ENCODE measurements around the gene NFKBIZ.

Gene NFKBIZ

GRCh38 chr3:101838691-101839090 lies 10.6 kb upstream of the NFKBIZ start:
- Histone ChIP-seq H3K27me3 (ENCODE audit: control insufficient read depth, insufficient read depth, low read length) (no peaks in the 10 kb centered on the region), H3K4me1 (ENCODE audit: control insufficient read depth, insufficient read depth, low read length) (peaks cover 19% of the 10 kb centered on the region), H3K27ac (ENCODE audit: low read depth, low read length) (no peak overlapping the region), H3K9me3 (ENCODE audit: control insufficient read depth, insufficient read depth, low read depth, low read length) (no peaks in the 10 kb centered on the region), H3K36me3 (ENCODE audit: control insufficient read depth, insufficient read depth, low read length) (no peaks in the 10 kb centered on the region), H3K9ac (ENCODE audit: low read length) (no peak overlapping the region), H3K4me3 (ENCODE audit: low read depth, low read length) (no peak overlapping the region)

GRCh38 chr3:101840066-101840465 lies 9.2 kb upstream of the NFKBIZ start:
- Histone ChIP-seq H3K4me3 (ENCODE audit: low read depth, low read length) (no peak overlapping the region), H3K36me3 (ENCODE audit: control insufficient read depth, insufficient read depth, low read length) (no peaks in the 10 kb centered on the region), H3K9me3 (ENCODE audit: control insufficient read depth, insufficient read depth, low read depth, low read length) (no peaks in the 10 kb centered on the region), H3K9ac (ENCODE audit: low read length) (no peak overlapping the region), H3K4me1 (ENCODE audit: control insufficient read depth, insufficient read depth, low read length) (peaks cover 19% of the 10 kb centered on the region), H3K27ac (ENCODE audit: low read depth, low read length) (no peak overlapping the region), H3K27me3 (ENCODE audit: control insufficient read depth, insufficient read depth, low read length) (no peaks in the 10 kb centered on the region)

DNA sequence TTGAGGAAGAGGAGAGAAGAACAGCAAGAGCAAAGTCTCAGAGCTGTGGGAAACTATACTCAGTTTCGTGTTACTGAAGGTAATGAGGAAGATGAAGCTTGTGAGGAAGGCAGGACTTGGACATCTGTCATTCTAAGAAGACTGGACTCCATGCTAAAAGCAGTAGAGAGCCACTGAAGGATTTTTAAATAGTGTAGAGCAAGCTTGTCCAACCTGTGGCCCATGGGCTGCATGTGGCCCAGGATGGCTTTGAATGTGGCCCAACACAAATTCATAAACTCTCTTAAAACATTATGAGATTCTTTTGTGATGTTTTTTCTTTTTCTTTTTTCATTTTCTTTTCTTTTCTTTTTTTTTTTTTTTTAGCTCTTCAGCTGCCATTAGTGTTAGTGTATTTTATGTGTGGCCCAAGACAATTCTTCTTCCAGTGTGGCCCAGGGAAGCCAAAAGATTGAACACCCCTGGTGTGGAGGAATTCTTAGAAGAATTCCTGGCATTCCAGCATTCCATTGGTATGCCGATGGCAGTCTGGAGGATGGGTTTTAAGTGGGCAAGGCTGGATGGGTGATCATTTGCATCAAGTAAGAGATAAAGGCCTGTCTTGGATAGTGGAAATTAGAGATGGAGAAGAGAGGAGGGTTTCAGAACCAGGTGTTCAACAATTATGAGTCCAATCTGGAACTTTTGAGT lies 6.9 kb upstream of the NFKBIZ start:
- Histone ChIP-seq H3K36me3 (ENCODE audit: control insufficient read depth, insufficient read depth, low read length) (no peaks in the 10 kb centered on the region), H3K27ac (ENCODE audit: low read depth, low read length) (peak overlapping the region; percentile 85), H3K4me1 (ENCODE audit: control insufficient read depth, insufficient read depth, low read length) (peaks cover 23% of the 10 kb centered on the region), H3K9me3 (ENCODE audit: control insufficient read depth, insufficient read depth, low read depth, low read length) (no peaks in the 10 kb centered on the region), H3K4me3 (ENCODE audit: low read depth, low read length) (no peak overlapping the region), H3K27me3 (ENCODE audit: control insufficient read depth, insufficient read depth, low read length) (no peaks in the 10 kb centered on the region), H3K9ac (ENCODE audit: low read length) (peak overlapping the region; percentile 66)

DNA sequence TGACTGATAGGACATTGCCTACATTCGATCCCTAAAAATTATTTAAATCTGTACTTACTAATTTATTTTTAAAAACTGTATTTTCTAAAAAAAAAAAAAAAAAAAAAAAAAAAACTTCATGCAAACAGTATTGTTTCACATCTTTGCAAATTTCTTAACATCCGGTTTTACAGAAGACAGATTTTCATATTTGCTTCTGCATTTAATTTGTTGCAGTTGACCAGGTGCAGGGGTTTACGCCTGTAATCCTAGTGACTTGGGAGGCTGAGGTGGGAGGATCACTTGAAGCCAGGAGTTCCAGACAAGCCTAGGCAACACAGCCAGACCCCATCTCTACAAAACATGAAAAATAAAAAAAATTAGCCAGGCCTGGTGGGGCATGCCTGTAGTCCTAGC lies 6.4 kb upstream of the NFKBIZ start:
- H3K9me3 ChIP-seq (ENCODE audit: control insufficient read depth, insufficient read depth, low read depth, low read length): no peaks in the 10 kb centered on the region
- H3K4me3 ChIP-seq (ENCODE audit: low read depth, low read length): no peak overlapping the region
- peaks cover 27% of the 10 kb centered on the region for H3K4me1 ChIP-seq (ENCODE audit: control insufficient read depth, insufficient read depth, low read length)
- no peaks in the 10 kb centered on the region for H3K27me3 ChIP-seq (ENCODE audit: control insufficient read depth, insufficient read depth, low read length)
- no peaks in the 10 kb centered on the region for H3K36me3 ChIP-seq (ENCODE audit: control insufficient read depth, insufficient read depth, low read length)
- H3K9ac ChIP-seq (ENCODE audit: low read length): no peak overlapping the region
- peak overlapping the region; percentile 52; the same call in 1 of the 2 replicates for H3K27ac ChIP-seq (ENCODE audit: low read depth, low read length)

DNA sequence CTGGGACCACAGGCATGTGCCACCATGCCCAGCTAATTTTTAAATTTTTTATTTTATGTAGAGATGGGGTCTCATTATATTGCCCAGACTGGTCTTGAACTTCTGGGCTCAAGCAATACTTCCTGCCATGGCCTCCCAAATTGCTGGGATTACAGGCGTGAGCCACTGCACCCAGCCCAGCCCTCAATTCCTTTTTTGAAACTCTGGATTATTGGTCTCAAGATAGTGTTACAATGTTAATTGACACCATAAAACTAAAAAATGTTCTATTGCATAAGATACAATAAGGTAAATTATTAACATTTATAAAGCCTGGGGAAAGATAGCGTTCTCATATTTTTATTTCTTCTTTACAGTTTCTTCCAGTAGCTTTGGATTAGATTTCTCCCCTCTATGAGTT lies 3.9 kb upstream of the NFKBIZ start:
- H3K27ac ChIP-seq (ENCODE audit: low read depth, low read length): no peak overlapping the region
- no peaks in the 10 kb centered on the region for H3K36me3 ChIP-seq (ENCODE audit: control insufficient read depth, insufficient read depth, low read length)
- peaks cover 35% of the 10 kb centered on the region for H3K4me1 ChIP-seq (ENCODE audit: control insufficient read depth, insufficient read depth, low read length)
- no peaks in the 10 kb centered on the region for H3K9me3 ChIP-seq (ENCODE audit: control insufficient read depth, insufficient read depth, low read depth, low read length)
- no peaks in the 10 kb centered on the region for H3K27me3 ChIP-seq (ENCODE audit: control insufficient read depth, insufficient read depth, low read length)
- no peak overlapping the region for H3K9ac ChIP-seq (ENCODE audit: low read length)
- no peak overlapping the region for H3K4me3 ChIP-seq (ENCODE audit: low read depth, low read length)

DNA sequence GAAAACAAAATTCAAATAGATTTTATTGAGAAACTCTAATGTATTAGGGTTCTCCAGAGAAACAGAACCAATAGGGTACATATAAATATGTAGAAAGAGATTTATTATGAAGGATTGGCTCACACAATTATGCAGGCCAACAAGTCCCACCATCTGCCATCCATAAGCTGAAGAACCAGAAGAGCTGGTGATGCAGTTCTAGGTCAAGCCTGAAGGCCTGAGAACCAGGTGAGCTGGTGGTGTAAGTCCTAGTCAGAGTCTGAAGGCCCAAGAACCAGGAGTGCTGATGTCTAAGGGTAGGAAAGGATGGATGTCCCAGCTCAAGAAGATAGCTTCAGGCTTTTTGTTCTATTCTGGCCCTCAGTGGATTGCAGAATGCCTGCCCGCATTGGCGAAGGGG lies 2.6 kb upstream of the NFKBIZ start:
- H3K27ac ChIP-seq (ENCODE audit: low read depth, low read length): no peak overlapping the region
- no peak overlapping the region for H3K4me3 ChIP-seq (ENCODE audit: low read depth, low read length)
- no peak overlapping the region for H3K9ac ChIP-seq (ENCODE audit: low read length)
- peaks cover 2% of the 10 kb centered on the region for H3K36me3 ChIP-seq (ENCODE audit: control insufficient read depth, insufficient read depth, low read length)
- H3K4me1 ChIP-seq (ENCODE audit: control insufficient read depth, insufficient read depth, low read length): peaks cover 35% of the 10 kb centered on the region
- H3K27me3 ChIP-seq (ENCODE audit: control insufficient read depth, insufficient read depth, low read length): no peaks in the 10 kb centered on the region
- no peaks in the 10 kb centered on the region for H3K9me3 ChIP-seq (ENCODE audit: control insufficient read depth, insufficient read depth, low read depth, low read length)

GRCh38 chr3:101847328-101847727 lies 2.0 kb upstream of the NFKBIZ start:
- no peak overlapping the region for H3K27ac ChIP-seq (ENCODE audit: low read depth, low read length)
- peaks cover 8% of the 10 kb centered on the region for H3K36me3 ChIP-seq (ENCODE audit: control insufficient read depth, insufficient read depth, low read length)
- H3K4me3 ChIP-seq (ENCODE audit: low read depth, low read length): no peak overlapping the region
- H3K9me3 ChIP-seq (ENCODE audit: control insufficient read depth, insufficient read depth, low read depth, low read length): no peaks in the 10 kb centered on the region
- H3K4me1 ChIP-seq (ENCODE audit: control insufficient read depth, insufficient read depth, low read length): peaks cover 29% of the 10 kb centered on the region
- no peak overlapping the region for H3K9ac ChIP-seq (ENCODE audit: low read length)
- H3K27me3 ChIP-seq (ENCODE audit: control insufficient read depth, insufficient read depth, low read length): no peaks in the 10 kb centered on the region

GRCh38 chr3:101848326-101848725 lies 988 bp upstream of the NFKBIZ start:
- H3K9me3 ChIP-seq (ENCODE audit: control insufficient read depth, insufficient read depth, low read depth, low read length): no peaks in the 10 kb centered on the region
- peak overlapping the region; percentile 41 for H3K27ac ChIP-seq (ENCODE audit: low read depth, low read length)
- peaks cover 18% of the 10 kb centered on the region for H3K36me3 ChIP-seq (ENCODE audit: control insufficient read depth, insufficient read depth, low read length)
- H3K4me1 ChIP-seq (ENCODE audit: control insufficient read depth, insufficient read depth, low read length): peaks cover 21% of the 10 kb centered on the region
- no peaks in the 10 kb centered on the region for H3K27me3 ChIP-seq (ENCODE audit: control insufficient read depth, insufficient read depth, low read length)
- H3K4me3 ChIP-seq (ENCODE audit: low read depth, low read length): peak overlapping the region; percentile 94
- H3K9ac ChIP-seq (ENCODE audit: low read length): peak overlapping the region; percentile 80

- peak overlapping the region; percentile 84 for H3K9ac ChIP-seq (ENCODE audit: low read length)
- no peaks in the 10 kb centered on the region for H3K27me3 ChIP-seq (ENCODE audit: control insufficient read depth, insufficient read depth, low read length)
- H3K27ac ChIP-seq (ENCODE audit: low read depth, low read length): peak overlapping the region; percentile 41
- H3K36me3 ChIP-seq (ENCODE audit: control insufficient read depth, insufficient read depth, low read length): peaks cover 33% of the 10 kb centered on the region
- peaks cover 20% of the 10 kb centered on the region for H3K4me1 ChIP-seq (ENCODE audit: control insufficient read depth, insufficient read depth, low read length)
- peak overlapping the region; percentile 94 for H3K4me3 ChIP-seq (ENCODE audit: low read depth, low read length)
- no peaks in the 10 kb centered on the region for H3K9me3 ChIP-seq (ENCODE audit: control insufficient read depth, insufficient read depth, low read depth, low read length)
Observed at GRCh38 chr3:101849714-101850245, 466 bp downstream of the NFKBIZ start.

DNA sequence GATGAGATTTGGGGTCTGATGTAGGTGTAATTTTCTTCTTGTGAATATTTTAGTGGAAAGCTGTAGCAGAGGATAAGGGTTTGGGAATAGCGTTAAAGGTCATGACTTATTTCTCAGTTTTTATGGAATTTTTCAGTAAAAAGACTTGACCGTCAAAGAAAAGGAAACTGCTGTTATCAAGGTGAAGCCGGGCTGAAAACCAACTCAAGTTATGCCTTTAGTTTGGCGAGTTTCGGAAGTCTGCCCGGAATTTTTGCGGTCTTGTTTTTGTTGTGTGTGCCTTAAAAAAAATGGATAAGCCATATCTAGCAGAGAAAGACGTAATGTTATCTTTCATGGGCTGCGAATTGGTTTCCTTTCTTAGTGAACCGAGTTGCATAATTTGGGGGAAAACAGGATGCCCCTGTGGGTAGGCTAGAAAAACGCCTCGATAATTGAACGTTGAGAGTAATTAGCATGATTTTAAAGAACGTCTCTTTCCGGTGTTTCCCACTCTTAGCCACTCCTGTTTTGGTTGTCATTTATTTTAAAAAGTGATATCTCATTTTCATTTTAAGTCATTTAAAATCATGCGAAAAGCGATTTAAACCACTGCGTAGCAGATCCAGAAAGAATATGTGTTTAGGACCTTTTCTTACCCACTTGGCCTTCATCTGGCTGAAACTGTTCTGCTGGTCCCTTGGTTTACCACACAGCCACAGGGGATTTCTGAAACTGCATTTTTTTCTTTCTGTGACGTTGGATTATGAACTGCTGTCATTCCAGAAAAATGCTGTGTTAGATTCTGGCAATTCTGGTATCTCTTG lies 1.1 kb downstream of the NFKBIZ start:
- no peaks in the 10 kb centered on the region for H3K27me3 ChIP-seq (ENCODE audit: control insufficient read depth, insufficient read depth, low read length)
- peaks cover 40% of the 10 kb centered on the region for H3K36me3 ChIP-seq (ENCODE audit: control insufficient read depth, insufficient read depth, low read length)
- peak overlapping the region; percentile 84 for H3K9ac ChIP-seq (ENCODE audit: low read length)
- H3K4me1 ChIP-seq (ENCODE audit: control insufficient read depth, insufficient read depth, low read length): peaks cover 20% of the 10 kb centered on the region
- H3K9me3 ChIP-seq (ENCODE audit: control insufficient read depth, insufficient read depth, low read depth, low read length): no peaks in the 10 kb centered on the region
- peak overlapping the region; percentile 41; the same call in 1 of the 2 replicates for H3K27ac ChIP-seq (ENCODE audit: low read depth, low read length)
- peak overlapping the region; percentile 94 for H3K4me3 ChIP-seq (ENCODE audit: low read depth, low read length)
